Measurements from ENCODE around the gene ZNF710.

DNA sequence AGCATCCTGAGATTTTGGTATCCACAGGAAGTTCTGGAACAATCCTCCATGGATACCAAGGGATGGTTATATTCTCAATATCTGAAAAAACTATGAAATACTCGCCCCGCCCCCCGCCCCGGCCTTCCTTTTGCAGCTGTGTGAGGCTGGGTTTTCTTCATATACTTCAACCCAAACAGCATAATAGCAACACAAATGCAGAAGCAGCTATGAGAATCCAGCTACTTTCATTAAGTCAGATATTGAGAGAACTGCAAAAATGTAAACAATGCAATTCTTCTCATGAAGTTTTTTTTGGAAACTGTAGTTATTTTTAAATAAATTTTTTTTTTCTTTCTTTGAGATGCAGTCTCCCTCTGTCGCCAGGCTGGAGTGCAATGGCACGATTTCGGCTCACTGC lies 112.0 kb downstream of the ZNF710 start:
- TF ChIP-seq, protein P1, sequence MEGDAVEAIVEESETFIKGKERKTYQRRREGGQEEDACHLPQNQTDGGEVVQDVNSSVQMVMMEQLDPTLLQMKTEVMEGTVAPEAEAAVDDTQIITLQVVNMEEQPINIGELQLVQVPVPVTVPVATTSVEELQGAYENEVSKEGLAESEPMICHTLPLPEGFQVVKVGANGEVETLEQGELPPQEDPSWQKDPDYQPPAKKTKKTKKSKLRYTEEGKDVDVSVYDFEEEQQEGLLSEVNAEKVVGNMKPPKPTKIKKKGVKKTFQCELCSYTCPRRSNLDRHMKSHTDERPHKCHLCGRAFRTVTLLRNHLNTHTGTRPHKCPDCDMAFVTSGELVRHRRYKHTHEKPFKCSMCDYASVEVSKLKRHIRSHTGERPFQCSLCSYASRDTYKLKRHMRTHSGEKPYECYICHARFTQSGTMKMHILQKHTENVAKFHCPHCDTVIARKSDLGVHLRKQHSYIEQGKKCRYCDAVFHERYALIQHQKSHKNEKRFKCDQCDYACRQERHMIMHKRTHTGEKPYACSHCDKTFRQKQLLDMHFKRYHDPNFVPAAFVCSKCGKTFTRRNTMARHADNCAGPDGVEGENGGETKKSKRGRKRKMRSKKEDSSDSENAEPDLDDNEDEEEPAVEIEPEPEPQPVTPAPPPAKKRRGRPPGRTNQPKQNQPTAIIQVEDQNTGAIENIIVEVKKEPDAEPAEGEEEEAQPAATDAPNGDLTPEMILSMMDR (conservative IDR thresholded peaks at IDR 0.05; ENCODE audit: low read depth in 2 of 2), result no peak
- TF ChIP-seq EZH2 (IDR thresholded peaks at IDR 0.05; ENCODE audit: low read depth, unreplicated experiment) (no peak), POLR2AphosphoS5 (IDR thresholded peaks at IDR 0.05; ENCODE audit: low read depth) (no peak), EZH2phosphoT487 (IDR thresholded peaks at IDR 0.05; ENCODE audit: unreplicated experiment) (no peak), CREB1 (CRISPR knock-in tag; IDR thresholded peaks at IDR 0.05; ENCODE audit: low read depth) (no peak), NANOG (IDR thresholded peaks at IDR 0.05; ENCODE audit: borderline replicate concordance) (no peak), JUNB (IDR thresholded peaks at IDR 0.05; ENCODE audit: unreplicated experiment) (no peak), ZNF331 (CRISPR knock-in tag; IDR thresholded peaks at IDR 0.05; ENCODE audit: low read depth) (no peak), STAT1 (IDR thresholded peaks at IDR 0.05; ENCODE audit: unreplicated experiment) (no peak)
- TF ChIP-seq, protein P2, sequence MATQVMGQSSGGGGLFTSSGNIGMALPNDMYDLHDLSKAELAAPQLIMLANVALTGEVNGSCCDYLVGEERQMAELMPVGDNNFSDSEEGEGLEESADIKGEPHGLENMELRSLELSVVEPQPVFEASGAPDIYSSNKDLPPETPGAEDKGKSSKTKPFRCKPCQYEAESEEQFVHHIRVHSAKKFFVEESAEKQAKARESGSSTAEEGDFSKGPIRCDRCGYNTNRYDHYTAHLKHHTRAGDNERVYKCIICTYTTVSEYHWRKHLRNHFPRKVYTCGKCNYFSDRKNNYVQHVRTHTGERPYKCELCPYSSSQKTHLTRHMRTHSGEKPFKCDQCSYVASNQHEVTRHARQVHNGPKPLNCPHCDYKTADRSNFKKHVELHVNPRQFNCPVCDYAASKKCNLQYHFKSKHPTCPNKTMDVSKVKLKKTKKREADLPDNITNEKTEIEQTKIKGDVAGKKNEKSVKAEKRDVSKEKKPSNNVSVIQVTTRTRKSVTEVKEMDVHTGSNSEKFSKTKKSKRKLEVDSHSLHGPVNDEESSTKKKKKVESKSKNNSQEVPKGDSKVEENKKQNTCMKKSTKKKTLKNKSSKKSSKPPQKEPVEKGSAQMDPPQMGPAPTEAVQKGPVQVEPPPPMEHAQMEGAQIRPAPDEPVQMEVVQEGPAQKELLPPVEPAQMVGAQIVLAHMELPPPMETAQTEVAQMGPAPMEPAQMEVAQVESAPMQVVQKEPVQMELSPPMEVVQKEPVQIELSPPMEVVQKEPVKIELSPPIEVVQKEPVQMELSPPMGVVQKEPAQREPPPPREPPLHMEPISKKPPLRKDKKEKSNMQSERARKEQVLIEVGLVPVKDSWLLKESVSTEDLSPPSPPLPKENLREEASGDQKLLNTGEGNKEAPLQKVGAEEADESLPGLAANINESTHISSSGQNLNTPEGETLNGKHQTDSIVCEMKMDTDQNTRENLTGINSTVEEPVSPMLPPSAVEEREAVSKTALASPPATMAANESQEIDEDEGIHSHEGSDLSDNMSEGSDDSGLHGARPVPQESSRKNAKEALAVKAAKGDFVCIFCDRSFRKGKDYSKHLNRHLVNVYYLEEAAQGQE (IDR thresholded peaks at IDR 0.05; ENCODE audit: unreplicated experiment), result no peak
- TF ChIP-seq, protein P3, sequence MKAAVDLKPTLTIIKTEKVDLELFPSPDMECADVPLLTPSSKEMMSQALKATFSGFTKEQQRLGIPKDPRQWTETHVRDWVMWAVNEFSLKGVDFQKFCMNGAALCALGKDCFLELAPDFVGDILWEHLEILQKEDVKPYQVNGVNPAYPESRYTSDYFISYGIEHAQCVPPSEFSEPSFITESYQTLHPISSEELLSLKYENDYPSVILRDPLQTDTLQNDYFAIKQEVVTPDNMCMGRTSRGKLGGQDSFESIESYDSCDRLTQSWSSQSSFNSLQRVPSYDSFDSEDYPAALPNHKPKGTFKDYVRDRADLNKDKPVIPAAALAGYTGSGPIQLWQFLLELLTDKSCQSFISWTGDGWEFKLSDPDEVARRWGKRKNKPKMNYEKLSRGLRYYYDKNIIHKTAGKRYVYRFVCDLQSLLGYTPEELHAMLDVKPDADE (IDR thresholded peaks at IDR 0.05), result no peak
